Sciatic nerve (tissue), 2 donors: Measurements from ENCODE around the gene SLC2A5. TPM values are rescaled to one million over a fixed set of nuclear protein-coding genes. Genes with fewer than 3 reads are reported as not detected.
A peak's percentile ranks its signal among the peaks of the same experiment; 100 is the strongest.

ENCODE experiments used
- ATAC-seq: fragments of 200-7000 bp; cut with Tn5 transposase; one replicate; pipeline ENCODE4 v1.9.1; 2020; ENCODE audit warnings: mild to moderate bottlenecking, moderate library complexity
- DNase-seq: peaks from one replicate; pipeline ENCODE4 v3.0.0-alpha.2; 2020; ENCODE audit warnings: low spot score
- intact Hi-C: fragments of 100-400 bp; cut with DNase I; formaldehyde crosslinking; loops from one replicate; pipeline ENCODE4 v1.14.2; 2022
- total RNA-seq: library from RNA; stranded (reverse); fragmentation: NEBNext Ultra II Directional; extraction: Animal tissue kit (Norgen Biotek cat#: 25700); gene quantifications from one replicate; pipeline ENCODE4 v1.2.1, GENCODE V29; 2021
- donor health status: DM: no; HTN: no; CAD: no.
- donor health status: DM: no; HTN: no; CAD: no.

Gene SLC2A5
- total RNA-seq, 1 donor from 2014 or later = 9.4 TPM

DNA sequence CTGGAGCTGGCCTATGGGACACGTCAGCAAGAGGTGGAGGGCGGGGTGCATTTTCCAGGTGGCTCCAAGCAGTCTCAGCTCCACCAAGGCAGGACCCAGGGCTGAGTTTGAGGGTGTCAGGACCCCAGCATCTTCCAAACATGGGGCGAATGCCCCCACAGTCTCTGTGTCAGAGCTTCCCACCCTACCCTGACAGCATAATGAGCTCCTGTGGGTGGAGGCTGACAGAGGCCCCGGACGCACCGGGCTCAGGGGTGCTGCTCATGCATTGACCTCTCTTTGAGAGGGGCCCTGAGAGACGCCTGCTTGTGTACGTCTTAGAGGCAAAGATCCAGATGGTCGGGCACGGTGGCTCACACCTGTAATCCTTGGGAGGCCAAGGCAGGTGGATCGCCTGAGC is 80.4 kb downstream of the SLC2A5 start:
- DNase-seq (no peak), ATAC-seq (no peak)
- intact Hi-C loops = loop anchor here (5.0 kb wide), 2 partner anchors 72 to 127 kb away; no protein-coding TSS in a partner anchor

DNA sequence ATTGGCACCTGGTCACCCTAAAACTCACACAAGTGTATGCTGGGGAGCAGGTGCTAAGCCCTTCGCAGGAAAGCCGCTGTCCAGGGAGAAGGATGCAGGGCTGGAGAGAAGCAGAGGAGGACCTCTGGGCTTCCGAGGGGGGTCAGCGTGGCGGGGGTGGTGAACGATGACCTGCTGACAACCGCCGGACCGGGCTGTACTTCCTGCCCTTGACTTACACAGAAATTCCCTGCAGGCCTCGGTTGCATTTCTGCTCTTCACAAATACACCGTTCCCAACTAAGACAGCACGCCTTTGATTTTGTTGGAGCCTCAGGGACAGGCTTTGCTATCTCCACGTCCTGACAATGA is 80.8 kb downstream of the SLC2A5 start:
- intact Hi-C loops = loop anchor here (5.0 kb wide), 2 partner anchors 71 to 126 kb away; no protein-coding TSS in a partner anchor
- ATAC-seq = peak; percentile 60
- no peak for DNase-seq

DNA sequence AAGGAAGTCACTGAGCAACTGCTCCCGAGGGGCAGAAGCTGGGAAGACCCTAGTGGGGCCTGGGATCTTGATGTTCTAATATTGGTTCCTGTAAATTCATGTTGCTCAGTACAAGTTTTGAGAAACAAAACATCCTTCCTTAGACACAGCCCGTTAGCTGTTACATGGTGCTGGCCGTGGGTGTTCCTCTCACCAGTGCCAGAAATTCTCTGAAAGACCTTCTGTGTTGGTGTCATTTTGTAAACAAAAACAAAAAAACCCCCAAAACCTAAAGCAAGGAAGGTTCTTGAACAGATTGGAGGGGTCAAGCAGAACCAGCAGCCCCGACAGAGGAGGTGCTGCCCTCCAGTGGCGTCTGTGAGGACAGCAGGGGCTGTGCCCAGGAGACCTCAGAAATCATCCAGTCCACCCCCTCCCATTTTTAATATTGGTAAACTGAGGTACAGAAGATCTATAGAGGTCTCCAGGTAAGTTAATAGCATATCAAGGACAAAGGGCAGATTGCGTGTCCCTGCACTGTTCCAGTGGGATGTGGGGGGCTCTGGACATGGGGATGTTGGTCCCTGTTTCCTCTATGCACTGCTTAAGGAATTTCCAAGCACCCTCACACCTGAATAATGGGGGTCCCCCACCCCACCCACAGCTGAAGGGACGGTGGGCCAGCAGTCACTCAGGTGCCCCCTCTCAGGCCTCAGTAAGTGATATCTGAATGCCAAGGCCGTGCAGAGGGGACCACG is 81.4 kb downstream of the SLC2A5 start:
- DNase-seq (peak; percentile 86), ATAC-seq (peak; percentile 86)
- intact Hi-C loops = loop anchor here (5.0 kb wide), 2 partner anchors 71 to 126 kb away; no protein-coding TSS in a partner anchor

DNA sequence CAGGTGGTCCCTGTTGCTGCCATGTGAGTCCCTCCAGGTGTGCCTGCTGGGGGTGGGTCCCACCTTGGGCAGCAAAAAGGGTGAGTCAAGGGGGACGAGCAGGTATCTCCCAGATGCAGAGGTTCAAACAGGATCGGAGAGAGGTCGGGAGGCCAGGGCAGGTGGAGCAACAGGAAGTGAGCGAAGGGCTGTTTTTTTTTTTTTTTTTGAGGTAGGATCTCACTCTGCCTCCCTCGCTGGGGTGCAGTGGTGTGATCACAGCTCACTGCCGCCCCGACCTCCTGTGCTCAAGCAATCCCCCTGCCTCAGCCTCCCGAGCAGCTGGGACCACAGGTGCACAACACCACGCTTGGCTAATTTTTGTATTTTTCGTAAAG is 82.6 kb downstream of the SLC2A5 start:
- intact Hi-C loops = loop anchor here (5.0 kb wide), 2 partner anchors 70 to 125 kb away; no protein-coding TSS in a partner anchor
- ATAC-seq = no peak

DNA sequence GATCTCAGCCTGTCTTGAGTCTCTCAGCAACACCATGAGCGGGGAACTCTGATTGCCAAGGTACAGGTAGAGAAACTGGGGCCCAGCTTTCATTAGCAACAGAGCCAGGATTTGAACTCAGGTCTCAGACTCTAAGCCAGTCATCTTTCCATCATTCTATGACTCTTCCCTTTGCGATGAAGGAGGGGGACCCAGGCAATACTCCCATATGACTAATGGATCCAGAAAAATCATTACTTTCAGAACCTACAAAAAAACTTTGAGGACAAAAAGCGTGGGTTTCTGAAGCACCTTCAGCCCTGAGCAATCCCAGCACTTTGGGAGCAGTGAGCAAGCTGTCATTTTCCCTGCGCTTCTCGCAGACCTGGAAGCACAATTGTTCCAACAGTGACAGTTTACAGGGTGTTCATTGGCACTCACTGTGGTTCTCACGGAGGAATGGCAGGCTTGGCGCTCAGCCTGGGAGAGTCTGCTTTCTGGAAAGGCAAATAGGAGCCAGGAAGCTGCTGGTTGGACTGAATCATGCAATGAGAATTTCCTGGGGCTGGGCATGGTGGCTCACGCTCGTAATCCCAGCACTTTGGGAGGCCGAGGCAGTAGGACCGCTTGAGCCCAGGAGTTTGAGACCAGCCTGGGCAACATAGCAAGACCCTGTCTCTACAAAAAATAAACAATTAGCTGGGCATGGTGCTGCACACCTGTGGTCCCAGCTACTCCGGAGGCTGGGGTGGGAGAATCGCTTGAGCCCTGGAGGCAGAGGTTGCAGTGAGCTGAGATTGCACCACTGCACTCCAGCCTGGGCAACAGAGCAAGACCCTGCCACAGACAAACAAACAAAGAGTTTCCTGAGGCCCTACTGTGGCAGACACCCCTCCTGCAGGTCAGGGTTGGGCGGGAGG is 83.3 kb downstream of the SLC2A5 start:
- DNase-seq (no peak), ATAC-seq (no peak)
- intact Hi-C loops = loop anchor here (5.0 kb wide), 2 partner anchors 69 to 124 kb away; no protein-coding TSS in a partner anchor

More for the DNA sequence above, 82.6 kb downstream of the SLC2A5 start:
- no peak for DNase-seq

Other genes with a start within 250 kb of the SLC2A5 start
- 371 TPM for gene ENO1, start 190.9 kb downstream of the SLC2A5 start, total RNA-seq
- gene CA6, start 123.8 kb downstream of the SLC2A5 start, total RNA-seq = not detected
- gene SLC2A7, start 43.2 kb downstream of the SLC2A5 start, total RNA-seq = not detected
- gene GPR157, start 59.5 kb upstream of the SLC2A5 start, total RNA-seq = 8.6 TPM
- 52.9 TPM for gene H6PD, start 165.1 kb upstream of the SLC2A5 start, total RNA-seq
- gene SPSB1, start 223.3 kb upstream of the SLC2A5 start, total RNA-seq = 20.1 TPM